Ovary (tissue), 3 donors: ENCODE results near the gene MFSD2A.

ENCODE experiments used
- CTCF ChIP-seq, 3 donors: fragments of 450-650 bp in 2 of 3; fragments of 200-600 bp in 1 of 3; IDR thresholded peaks; one replicate each; pipeline versions ENCODE4 v1.5.1 to v1.8.0; 2016 to 2022; ENCODE audit warnings: antibody characterized with exemption in 3 of 3, mild to moderate bottlenecking in 1 of 3
- EP300 ChIP-seq: sonication (generic); formaldehyde crosslinking; IDR thresholded peaks from one replicate; pipeline ENCODE4 v1.6.1; 2017; ENCODE audit warnings: antibody characterized with exemption
- POLR2A ChIP-seq: fragments of 450-650 bp; IDR thresholded peaks from one replicate; pipeline ENCODE4 v1.6.1; 2017; ENCODE audit warnings: antibody characterized with exemption, mild to moderate bottlenecking, moderate library complexity
- donor health status: DM: no; HTN: no; CAD: no.

GRCh38 chr1:39943471-39944290 is 11.3 kb upstream of the MFSD2A start:
- TF ChIP-seq POLR2A = no peak
- TF ChIP-seq CTCF (IDR thresholded peaks at IDR 0.05) = no peak
- TF ChIP-seq EP300 = no peak
